GM12878 (cell line): ENCODE results near the gene P2RX2. TPM values are rescaled to one million over a fixed set of nuclear protein-coding genes. Genes with fewer than 3 reads are reported as not detected.

Experiments used
- ATAC-seq: fragments of 200-7000 bp; cut with Tn5 transposase; 3 replicates; pipeline ENCODE4 v1.9.1; 2020; ENCODE audit warnings: mild to moderate bottlenecking, moderate library complexity
- BruUV-seq: library from RNA; stranded (reverse); fragments of 400-500 nt; replicated peaks from 2 replicates; lab custom pipeline; 2021; lab: Mats Ljungman, UMichigan
- CTCF ChIA-PET: fragments of 300-600 bp; sonication (Branson Sonifier 250); formaldehyde crosslinking; extraction: SDS; loops from one replicate; lab custom pipeline; 2021; ENCODE audit warnings: inconsistent platforms; lab: Yijun Ruan, JAX
- POLR2A ChIA-PET: fragments of 350-600 bp; formaldehyde crosslinking; extraction: SDS; loops from one replicate; lab custom pipeline; 2021; ENCODE audit warnings: inconsistent platforms; lab: Charles Lee
- RAD21 ChIA-PET: fragments of 300-600 bp; sonication (Branson Sonifier 250); formaldehyde crosslinking; loops from one replicate; lab custom pipeline; 2023; ENCODE audit warnings: antibody characterized with exemption; ENCODE audit not compliant: unreplicated experiment; lab: Charles Lee
- SMC1A ChIA-PET: fragments of 300-600 bp; sonication (Branson Sonifier 250); formaldehyde crosslinking; loops from one replicate; lab custom pipeline; 2023; ENCODE audit not compliant: unreplicated experiment, uncharacterized antibody; lab: Charles Lee
- DNase-seq: peaks from one replicate; pipeline ENCODE4 v3.0.0-alpha.2; 2011; ENCODE audit warnings: low read depth, low spot score
- FAIRE-seq: peaks from 3 replicates; lab custom pipeline; 2011; peaks lifted over from hg19 to GRCh38; lab: Jason Lieb, UNC
- H2AFZ ChIP-seq: 2 replicates; pipeline ENCODE4 v1.6.0; 2011; ENCODE audit warnings: low read depth, low read length, control low read depth; ENCODE audit not compliant: control insufficient read depth
- H3K27ac ChIP-seq: 2 replicates; pipeline ENCODE4 v1.5.1; 2011; ENCODE audit warnings: control low read depth; ENCODE audit not compliant: control insufficient read depth, insufficient read depth
- H3K27me3 ChIP-seq, 2 experiments: replicated peaks in 1 of 2; 2 replicates each; pipeline versions ENCODE4 v1.6.0 to v1.6.1; 2011; ENCODE audit warnings: low read length in 1 of 2; ENCODE audit not compliant: control insufficient read depth in 2 of 2, insufficient read depth in 2 of 2
- H3K36me3 ChIP-seq, 2 experiments: 2 replicates each; pipeline ENCODE4 v1.5.1; 2011; ENCODE audit warnings: low read length in 1 of 2; ENCODE audit not compliant: control insufficient read depth in 2 of 2, insufficient read depth in 2 of 2
- H3K4me1 ChIP-seq: 2 replicates; pipeline ENCODE4 v1.6.1; 2011; ENCODE audit warnings: mild to moderate bottlenecking, low read length, moderate library complexity, mixed read lengths; ENCODE audit not compliant: control insufficient read depth, insufficient read depth
- H3K4me2 ChIP-seq: 2 replicates; pipeline ENCODE4 v1.6.0; 2011; ENCODE audit warnings: control low read depth; ENCODE audit not compliant: control insufficient read depth, insufficient read depth
- H3K4me3 ChIP-seq: fragments of 200-600 bp; sonication (generic); 2 replicates; pipeline ENCODE4 v1.5.1; 2016
- H3K79me2 ChIP-seq: 2 replicates; pipeline ENCODE4 v1.6.0; 2011; ENCODE audit warnings: low read length; ENCODE audit not compliant: control insufficient read depth, insufficient read depth
- H3K9ac ChIP-seq: 2 replicates; pipeline ENCODE4 v1.8.0; 2011; ENCODE audit warnings: low read length, control low read depth, mixed read lengths; ENCODE audit not compliant: control insufficient read depth, insufficient read depth
- H3K9me3 ChIP-seq: replicated peaks from 3 replicates; pipeline ENCODE4 v1.5.1; 2011; ENCODE audit warnings: mild to moderate bottlenecking, low read length; ENCODE audit not compliant: control insufficient read depth, insufficient read depth
- H4K20me1 ChIP-seq: 2 replicates; pipeline ENCODE4 v1.6.0; 2011; ENCODE audit not compliant: control insufficient read depth, insufficient read depth
- BMI1 ChIP-seq: fragments of 450-650 bp; IDR thresholded peaks from 2 replicates; pipeline ENCODE4 v1.6.1; 2016; ENCODE audit warnings: mild to moderate bottlenecking, moderate library complexity, borderline replicate concordance
- CBX3 ChIP-seq: fragments of 200-600 bp; sonication (generic); IDR thresholded peaks from 2 replicates; pipeline ENCODE4 v1.6.1; 2016; ENCODE audit warnings: low read depth, borderline replicate concordance
- CHD4 ChIP-seq: fragments of 200-600 bp; sonication (generic); IDR thresholded peaks from 2 replicates; pipeline ENCODE4 v1.6.1; 2016; ENCODE audit warnings: mild to moderate bottlenecking
- ESRRA ChIP-seq: IDR thresholded peaks from 2 replicates; pipeline ENCODE4 v1.6.1; 2012; ENCODE audit warnings: mild to moderate bottlenecking, low read length, improper control_type of control experiment
- MYB ChIP-seq: fragments of 150-350 bp; IDR thresholded peaks from 2 replicates; pipeline ENCODE4 v1.6.1; 2014; ENCODE audit warnings: mild to moderate bottlenecking, low read depth, low read length, borderline replicate concordance
- MYC ChIP-seq: IDR thresholded peaks from 2 replicates; pipeline ENCODE4 v1.6.1; 2011; ENCODE audit warnings: mild to moderate bottlenecking, low read length, moderate library complexity, inconsistent platforms; ENCODE audit not compliant: insufficient read depth, insufficient replicate concordance, insufficient read length, severe bottlenecking
- SUZ12 ChIP-seq: fragments of 200-600 bp; sonication (generic); IDR thresholded peaks from one replicate; pipeline ENCODE4 v1.6.1; 2018; ENCODE audit warnings: antibody characterized with exemption, mild to moderate bottlenecking; ENCODE audit not compliant: unreplicated experiment
- TCF12 ChIP-seq: IDR thresholded peaks from 2 replicates; pipeline ENCODE4 v1.6.1; 2011; ENCODE audit warnings: low read depth, mild to moderate bottlenecking, low read length
- WGBS: methylation state at CpG from one replicate; pipeline ENCODE4 v1.1.6; 2016; ENCODE audit warnings: low lambda C conversion rate; ENCODE audit not compliant: insufficient replicate concordance, insufficient coverage; ENCODE audit errors: missing lambda C conversion rate; 5-methylcytosine and 5-hydroxymethylcytosine counted together
- in situ Hi-C: fragments of 300-500 bp; cut with MboI; formaldehyde crosslinking; loops from 9 replicates; pipeline ENCODE4 v1.14.3; 2018; ENCODE audit warnings: mixed read lengths
- intact Hi-C: fragments of 100-400 bp; cut with micrococcal nuclease; formaldehyde crosslinking; loops from one replicate; pipeline ENCODE4 v1.14.2; 2022; ENCODE audit not compliant: unreplicated experiment
- polyA plus RNA-seq, 11 experiments: library from polyadenylated mRNA; depleted of rRNA in 4 of 11; unstranded in 6 of 11; stranded (reverse) in 5 of 11; fragments of >200 nt; fragmentation: Nextera tagmentation in 4 of 11; fragmentation: Illumina TruSeq in 1 of 11; extraction: Ambion mirVana in 4 of 11; extraction: Trizol in 1 of 11; gene quantifications; 1 replicate in 1 of 11; 2 replicates in 10 of 11; pipeline versions ENCODE4 v1.2.1 to v1.2.3, GENCODE V29; 2011 to 2016; ENCODE audit warnings: inconsistent platforms in 2 of 11, missing spikeins in 2 of 11, low read depth in 1 of 11
- total RNA-seq, 4 experiments: library from RNA; depleted of rRNA in 3 of 4; stranded (reverse); fragments of >200 nt in 3 of 4; fragmentation: Illumina TruSeq in 1 of 4; extraction: Trizol in 1 of 4; gene quantifications; 2 replicates each; pipeline versions ENCODE4 v1.2.1 to v1.2.3, GENCODE V29; 2013 to 2021
- TF ChIP-seq, protein P1 (sequence below): IDR thresholded peaks from 2 replicates; pipeline ENCODE4 v1.6.1; 2011; ENCODE audit warnings: mild to moderate bottlenecking, low read depth, low read length, moderate library complexity; ENCODE audit not compliant: insufficient replicate concordance
- TF ChIP-seq, protein P2 (sequence below): IDR thresholded peaks from 2 replicates; pipeline ENCODE4 v1.6.1; 2011; ENCODE audit warnings: low read depth, low read length, improper control_type of control experiment, borderline replicate concordance
- TF ChIP-seq, protein P3 (sequence below): IDR thresholded peaks from 2 replicates; pipeline ENCODE4 v1.6.1; 2012; ENCODE audit warnings: mild to moderate bottlenecking, low read depth, low read length

Gene P2RX2
- total and polyA plus RNA-seq, 10 of the 15 experiments (the other 5 are each of a cell fraction or from before 2014, with no cell fraction given), result not detected

DNA sequence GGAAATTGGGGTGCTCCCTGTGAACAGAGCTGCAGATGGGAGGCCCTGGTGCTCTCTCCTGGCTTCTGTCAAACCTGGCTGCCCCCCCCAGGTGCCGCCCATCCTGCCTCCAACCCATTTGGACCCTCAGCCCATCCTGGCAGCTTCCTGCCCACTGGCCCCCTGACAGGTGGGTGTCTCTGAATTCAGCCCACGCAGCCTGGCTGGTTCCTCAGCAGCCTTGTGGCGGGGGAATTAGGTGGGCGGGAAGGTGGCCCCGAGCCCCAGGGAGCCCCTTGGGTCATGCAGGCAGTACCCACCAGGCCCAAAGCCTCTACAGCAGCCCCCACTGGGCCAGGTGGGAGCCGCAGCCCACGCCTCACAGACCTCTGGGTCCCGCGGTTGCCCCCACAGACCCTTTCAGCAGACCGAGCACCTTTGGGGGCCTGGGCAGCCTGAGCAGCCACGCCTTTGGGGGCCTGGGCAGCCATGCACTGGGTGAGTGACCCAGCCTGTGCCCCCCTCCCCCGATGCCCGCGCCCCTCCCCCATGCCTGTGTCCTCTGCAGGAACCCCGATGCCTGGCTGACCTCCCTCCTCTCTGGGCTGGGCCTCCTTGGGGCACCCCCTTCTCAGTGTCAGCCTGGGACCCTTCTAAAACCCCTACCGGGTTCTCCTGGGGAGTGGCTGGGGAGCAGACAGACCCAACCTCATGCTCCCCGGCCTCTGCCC lies 37.1 kb upstream of the P2RX2 start:
- Histone ChIP-seq H2AFZ (no peak overlapping the region), H3K36me3 (peaks cover 0 to 2% of the 10 kb centered on the region in 2 experiments; a peak in 1 of 4 replicates), H3K4me3 (no peak overlapping the region), H3K4me1 (no peaks in the 10 kb centered on the region), H3K27ac (no peak overlapping the region), H3K27me3 (no peaks in the 10 kb centered on the region), H3K4me2 (no peak overlapping the region), H3K9ac (no peak overlapping the region), H3K9me3 (no peaks in the 10 kb centered on the region), H3K79me2 (no peaks in the 10 kb centered on the region), H4K20me1 (no peaks in the 10 kb centered on the region)
- CTCF ChIA-PET, result no interaction called here
- no TSS peak for BruUV-seq
- intact Hi-C loops (no loop called here), in situ Hi-C loops (no loop called here)
- DNase-seq, result no peak
- RAD21 ChIA-PET, result no interaction called here
- ATAC-seq, result no peak
- POLR2A ChIA-PET, result no interaction called here
- WGBS, result 78% methylated on average over 13 of the region's 17 CpGs
- FAIRE-seq, result no peak
- SMC1A ChIA-PET, result no interaction called here
- TF ChIP-seq ESRRA, result no peak
- no peak for TF ChIP-seq SUZ12
- TF ChIP-seq BMI1, result no peak
- TF ChIP-seq, protein P1, sequence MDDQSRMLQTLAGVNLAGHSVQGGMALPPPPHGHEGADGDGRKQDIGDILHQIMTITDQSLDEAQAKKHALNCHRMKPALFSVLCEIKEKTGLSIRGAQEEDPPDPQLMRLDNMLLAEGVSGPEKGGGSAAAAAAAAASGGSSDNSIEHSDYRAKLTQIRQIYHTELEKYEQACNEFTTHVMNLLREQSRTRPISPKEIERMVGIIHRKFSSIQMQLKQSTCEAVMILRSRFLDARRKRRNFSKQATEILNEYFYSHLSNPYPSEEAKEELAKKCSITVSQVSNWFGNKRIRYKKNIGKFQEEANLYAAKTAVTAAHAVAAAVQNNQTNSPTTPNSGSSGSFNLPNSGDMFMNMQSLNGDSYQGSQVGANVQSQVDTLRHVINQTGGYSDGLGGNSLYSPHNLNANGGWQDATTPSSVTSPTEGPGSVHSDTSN, result no peak
- TF ChIP-seq CBX3, result no peak
- no peak for TF ChIP-seq TCF12
- no peak for TF ChIP-seq MYB
- no peak for TF ChIP-seq MYC
- TF ChIP-seq, protein P2, sequence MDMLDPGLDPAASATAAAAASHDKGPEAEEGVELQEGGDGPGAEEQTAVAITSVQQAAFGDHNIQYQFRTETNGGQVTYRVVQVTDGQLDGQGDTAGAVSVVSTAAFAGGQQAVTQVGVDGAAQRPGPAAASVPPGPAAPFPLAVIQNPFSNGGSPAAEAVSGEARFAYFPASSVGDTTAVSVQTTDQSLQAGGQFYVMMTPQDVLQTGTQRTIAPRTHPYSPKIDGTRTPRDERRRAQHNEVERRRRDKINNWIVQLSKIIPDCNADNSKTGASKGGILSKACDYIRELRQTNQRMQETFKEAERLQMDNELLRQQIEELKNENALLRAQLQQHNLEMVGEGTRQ, result no peak
- TF ChIP-seq, protein P3, sequence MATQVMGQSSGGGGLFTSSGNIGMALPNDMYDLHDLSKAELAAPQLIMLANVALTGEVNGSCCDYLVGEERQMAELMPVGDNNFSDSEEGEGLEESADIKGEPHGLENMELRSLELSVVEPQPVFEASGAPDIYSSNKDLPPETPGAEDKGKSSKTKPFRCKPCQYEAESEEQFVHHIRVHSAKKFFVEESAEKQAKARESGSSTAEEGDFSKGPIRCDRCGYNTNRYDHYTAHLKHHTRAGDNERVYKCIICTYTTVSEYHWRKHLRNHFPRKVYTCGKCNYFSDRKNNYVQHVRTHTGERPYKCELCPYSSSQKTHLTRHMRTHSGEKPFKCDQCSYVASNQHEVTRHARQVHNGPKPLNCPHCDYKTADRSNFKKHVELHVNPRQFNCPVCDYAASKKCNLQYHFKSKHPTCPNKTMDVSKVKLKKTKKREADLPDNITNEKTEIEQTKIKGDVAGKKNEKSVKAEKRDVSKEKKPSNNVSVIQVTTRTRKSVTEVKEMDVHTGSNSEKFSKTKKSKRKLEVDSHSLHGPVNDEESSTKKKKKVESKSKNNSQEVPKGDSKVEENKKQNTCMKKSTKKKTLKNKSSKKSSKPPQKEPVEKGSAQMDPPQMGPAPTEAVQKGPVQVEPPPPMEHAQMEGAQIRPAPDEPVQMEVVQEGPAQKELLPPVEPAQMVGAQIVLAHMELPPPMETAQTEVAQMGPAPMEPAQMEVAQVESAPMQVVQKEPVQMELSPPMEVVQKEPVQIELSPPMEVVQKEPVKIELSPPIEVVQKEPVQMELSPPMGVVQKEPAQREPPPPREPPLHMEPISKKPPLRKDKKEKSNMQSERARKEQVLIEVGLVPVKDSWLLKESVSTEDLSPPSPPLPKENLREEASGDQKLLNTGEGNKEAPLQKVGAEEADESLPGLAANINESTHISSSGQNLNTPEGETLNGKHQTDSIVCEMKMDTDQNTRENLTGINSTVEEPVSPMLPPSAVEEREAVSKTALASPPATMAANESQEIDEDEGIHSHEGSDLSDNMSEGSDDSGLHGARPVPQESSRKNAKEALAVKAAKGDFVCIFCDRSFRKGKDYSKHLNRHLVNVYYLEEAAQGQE, result no peak
- TF ChIP-seq CHD4, result no peak
